ENCODE data around the gene PERCC1. TPM values are rescaled to one million over a fixed set of nuclear protein-coding genes. Genes with fewer than 3 reads are reported as not detected.

PERCC1 gene
- total RNA-seq, 2 donors from 2014 or later = not detected

- no peak for TF ChIP-seq CTCF (IDR thresholded peaks at IDR 0.05)
- Histone ChIP-seq H3K4me3 (no peak overlapping the region), H3K9me3 (no peaks in the 10 kb centered on the region), H3K27ac (peak overlapping the region; percentile 97 to 98), H3K4me1 (ENCODE audit: control insufficient read depth in 1 of 2, low read depth in 2 of 2) (peaks cover 7 to 22% of the 10 kb centered on the region in 2 donors), H3K36me3 (no peaks in the 10 kb centered on the region), H3K27me3 (replicated peaks; ENCODE audit: insufficient read depth) (no peaks in the 10 kb centered on the region)
- ATAC-seq (ENCODE audit: insufficient number of reproducible peaks, low FRiP score, low read depth) (no peak), DNase-seq (ENCODE audit: low spot score) (no peak)
Measured at GRCh38 chr16:1422076-1422475, 8.8 kb upstream of the PERCC1 start.

- Histone ChIP-seq H3K4me3 (no peak overlapping the region), H3K27me3 (replicated peaks; ENCODE audit: insufficient read depth) (no peaks in the 10 kb centered on the region), H3K36me3 (no peaks in the 10 kb centered on the region), H3K9me3 (no peaks in the 10 kb centered on the region), H3K4me1 (ENCODE audit: control insufficient read depth in 1 of 2, low read depth in 2 of 2) (peaks cover 7 to 20% of the 10 kb centered on the region in 2 donors), H3K27ac (no peak overlapping the region)
- DNase-seq (ENCODE audit: low spot score) = no peak
- ATAC-seq (ENCODE audit: insufficient number of reproducible peaks, low FRiP score, low read depth) = no peak
- TF ChIP-seq CTCF (IDR thresholded peaks at IDR 0.05) = no peak
Measured at GRCh38 chr16:1424028-1424427, 6.8 kb upstream of the PERCC1 start.

GRCh38 chr16:1425616-1426370 lies 5.1 kb upstream of the PERCC1 start:
- DNase-seq (ENCODE audit: low spot score) (no peak), ATAC-seq (ENCODE audit: insufficient number of reproducible peaks, low FRiP score, low read depth) (no peak)
- Histone ChIP-seq H3K36me3 (no peaks in the 10 kb centered on the region), H3K27ac (no peak overlapping the region), H3K4me3 (no peak overlapping the region), H3K4me1 (ENCODE audit: control insufficient read depth in 1 of 2, low read depth in 2 of 2) (peaks cover 0 to 7% of the 10 kb centered on the region in 2 donors), H3K9me3 (no peaks in the 10 kb centered on the region), H3K27me3 (replicated peaks; ENCODE audit: insufficient read depth) (no peaks in the 10 kb centered on the region)
- TF ChIP-seq CTCF (IDR thresholded peaks at IDR 0.05) = no peak

- H3K27me3 ChIP-seq (replicated peaks; ENCODE audit: insufficient read depth) = no peaks in the 10 kb centered on the region
- no peaks in the 10 kb centered on the region for H3K9me3 ChIP-seq
- H3K36me3 ChIP-seq = no peaks in the 10 kb centered on the region
- ATAC-seq (ENCODE audit: insufficient number of reproducible peaks, low FRiP score, low read depth) (no peak), DNase-seq (ENCODE audit: low spot score) (no peak)
- no peak overlapping the region for H3K4me3 ChIP-seq
- H3K4me1 ChIP-seq (ENCODE audit: control insufficient read depth in 1 of 2, low read depth in 2 of 2) = peaks cover 0 to 2% of the 10 kb centered on the region in 2 donors
- no peak overlapping the region for H3K27ac ChIP-seq
- no peak for TF ChIP-seq CTCF (IDR thresholded peaks at IDR 0.05)
Measured at GRCh38 chr16:1426734-1427471, 4.0 kb upstream of the PERCC1 start.
